ES-I3 (cell line): ENCODE measurements around the gene TUBB2A.

Source experiments
- H3K36me3 ChIP-seq: 2 replicates; pipeline ENCODE4 v1.6.1; 2013; ENCODE audit warnings: mild to moderate bottlenecking, low read length, control low read depth, moderate library complexity; ENCODE audit not compliant: insufficient read depth
- H3K4me1 ChIP-seq: 2 replicates; pipeline ENCODE4 v1.6.1; 2013; ENCODE audit warnings: mild to moderate bottlenecking, control low read depth, low read length; ENCODE audit not compliant: insufficient read depth
- H3K9ac ChIP-seq: 2 replicates; pipeline ENCODE4 v1.6.1; 2013; ENCODE audit warnings: low read depth, mild to moderate bottlenecking, low read length, moderate library complexity
- H3K9me3 ChIP-seq: 2 replicates; pipeline ENCODE4 v1.6.1; 2013; ENCODE audit warnings: mild to moderate bottlenecking, low read length, moderate library complexity; ENCODE audit not compliant: control insufficient read depth, insufficient read depth

TUBB2A gene

DNA sequence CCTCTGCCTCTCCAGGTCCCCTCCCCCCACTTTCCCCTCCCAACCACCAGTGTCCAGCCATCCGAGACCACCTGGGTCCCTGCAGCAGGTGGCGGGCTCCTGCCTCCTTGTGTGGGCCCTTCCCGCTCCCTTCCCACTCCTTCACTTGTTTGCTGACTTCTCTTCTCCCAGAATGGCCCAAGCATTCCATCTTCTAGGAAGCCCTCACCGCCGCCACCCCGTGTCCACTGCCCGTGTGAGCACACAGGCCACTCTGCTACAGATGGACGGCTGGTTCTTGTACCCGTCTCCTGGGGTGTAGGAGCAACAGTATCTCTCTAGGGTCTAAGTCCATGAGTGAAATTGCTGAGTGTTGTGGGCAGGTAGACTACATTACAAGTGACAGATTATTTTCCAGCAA is 23.8 kb downstream of the TUBB2A start:
- Histone ChIP-seq H3K4me1 (no peaks in the 10 kb centered on the region), H3K36me3 (peaks cover 29% of the 10 kb centered on the region), H3K9ac (no peak overlapping the region), H3K9me3 (no peaks in the 10 kb centered on the region)

DNA sequence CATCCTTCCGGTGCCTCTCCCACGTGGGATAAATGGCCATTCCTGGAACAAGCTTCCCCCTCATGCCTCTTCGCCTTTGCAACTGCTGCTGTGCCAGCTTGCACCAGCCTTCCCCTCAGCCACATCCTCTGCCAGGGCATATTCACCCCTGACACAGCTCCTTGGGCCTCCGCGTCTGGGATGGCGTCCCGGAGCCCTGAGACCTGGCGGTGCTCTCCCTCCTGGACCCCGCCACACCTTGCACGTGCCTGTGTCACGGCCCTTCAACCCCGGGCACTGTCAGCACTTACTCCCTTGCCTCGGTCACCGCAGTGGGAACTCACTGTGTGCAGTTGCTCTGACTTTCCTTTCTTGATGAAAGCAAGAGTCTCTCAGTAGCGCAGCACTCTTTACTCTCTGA is 25.6 kb downstream of the TUBB2A start:
- no peaks in the 10 kb centered on the region for H3K9me3 ChIP-seq
- H3K36me3 ChIP-seq = peaks cover 22% of the 10 kb centered on the region
- no peak overlapping the region for H3K9ac ChIP-seq
- no peaks in the 10 kb centered on the region for H3K4me1 ChIP-seq

DNA sequence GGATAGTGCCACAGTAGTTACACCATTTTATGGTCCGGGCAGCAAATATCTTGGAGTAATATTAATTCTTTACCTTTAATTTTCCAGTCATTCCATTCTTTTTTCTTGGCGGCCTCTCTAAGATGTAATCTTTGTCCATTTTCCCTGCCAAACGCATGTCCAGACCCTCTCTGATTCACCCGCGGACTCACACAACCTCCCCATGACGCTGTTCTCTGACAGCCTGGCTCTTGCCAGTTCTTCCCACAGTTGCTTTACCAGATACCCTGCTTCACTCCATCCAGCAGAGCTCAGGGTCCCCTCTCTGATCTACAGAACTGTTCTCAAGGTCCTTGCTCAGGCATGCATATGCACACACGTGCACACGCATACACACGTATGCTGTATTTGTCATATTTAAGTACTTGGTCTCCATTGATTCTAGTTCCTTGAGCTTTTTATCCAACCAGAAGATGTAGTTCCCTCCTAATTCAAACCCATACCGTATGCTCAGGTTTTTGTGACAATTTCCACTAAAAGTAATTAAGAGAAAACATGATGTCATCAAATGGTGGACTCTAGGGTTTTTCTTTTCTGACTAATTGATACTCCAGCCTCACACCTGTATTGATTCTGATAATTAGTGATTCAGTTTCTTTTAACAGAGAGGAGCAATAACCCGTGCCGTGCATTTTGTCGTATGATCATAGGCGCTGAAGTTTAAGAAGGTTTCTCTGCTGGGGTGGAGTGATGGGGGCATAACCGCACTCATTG is 28.8 kb downstream of the TUBB2A start:
- Histone ChIP-seq H3K4me1 (0 out of 2 replicates have a peak, but pooled peaks cover 4% of the 10 kb centered on the region), H3K9me3 (no peaks in the 10 kb centered on the region), H3K9ac (no peak overlapping the region), H3K36me3 (peaks cover 21% of the 10 kb centered on the region)

DNA sequence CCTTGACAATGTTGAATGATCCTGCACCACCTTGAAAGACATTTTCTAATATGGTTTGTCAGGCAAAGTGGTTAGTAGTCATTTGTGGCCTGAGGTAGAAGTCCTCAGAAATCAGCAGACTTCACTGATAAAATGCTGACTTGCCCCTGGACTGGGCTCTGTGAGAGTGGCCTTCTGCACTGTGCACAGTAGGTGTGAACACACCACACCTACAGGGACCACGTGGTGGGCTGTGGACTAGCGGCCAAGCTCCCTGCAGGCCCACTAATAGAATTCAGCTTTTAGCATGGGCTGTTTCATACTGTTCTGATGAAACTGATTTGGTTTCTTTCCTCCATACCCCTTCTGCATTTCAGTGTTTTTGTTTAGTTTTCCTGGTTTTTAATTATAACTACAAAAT is 31.5 kb downstream of the TUBB2A start:
- H3K9ac ChIP-seq = no peak overlapping the region
- peaks cover 14% of the 10 kb centered on the region for H3K36me3 ChIP-seq
- H3K4me1 ChIP-seq = 0 out of 2 replicates have a peak, but pooled peaks cover 4% of the 10 kb centered on the region
- no peaks in the 10 kb centered on the region for H3K9me3 ChIP-seq

DNA sequence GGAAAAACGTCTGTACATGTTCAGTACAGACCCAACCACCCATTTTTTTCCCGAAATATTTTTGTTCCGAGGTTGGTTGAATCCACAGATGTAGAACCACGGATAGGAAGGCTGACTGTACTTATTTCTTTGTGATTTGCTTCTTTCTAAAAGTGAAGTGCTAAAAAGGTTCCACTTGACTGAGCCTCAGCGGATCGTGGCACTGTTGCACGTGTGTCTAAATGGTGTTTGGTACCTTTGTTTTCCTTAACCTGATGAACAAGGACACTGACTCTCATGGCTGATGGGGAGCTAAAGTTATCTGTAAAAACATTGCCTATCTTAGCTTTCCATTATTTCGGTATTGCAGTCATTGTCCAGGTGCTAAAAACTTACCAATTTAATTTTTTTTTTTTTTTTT is 32.7 kb downstream of the TUBB2A start:
- no peak overlapping the region for H3K9ac ChIP-seq

DNA sequence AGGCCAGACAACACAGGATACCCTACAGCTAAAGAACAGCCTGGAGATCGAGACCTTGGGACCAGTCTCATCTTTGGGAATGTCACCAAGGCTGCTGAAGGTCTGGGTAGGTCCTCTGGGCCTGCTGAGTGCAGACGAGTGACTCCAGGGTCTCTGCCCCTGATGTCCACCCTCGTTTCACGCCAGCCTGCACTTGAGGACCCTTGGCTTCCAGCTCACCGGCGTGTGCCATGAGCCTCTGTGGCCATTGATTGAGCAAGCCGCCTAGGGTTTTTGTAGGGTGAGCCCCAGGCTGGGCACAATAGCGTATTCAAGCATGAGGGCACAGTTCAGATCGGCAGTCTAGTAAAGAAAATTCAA is 34.5 kb downstream of the TUBB2A start:
- H3K4me1 ChIP-seq = 0 out of 2 replicates have a peak, but pooled peaks cover 4% of the 10 kb centered on the region
- no peaks in the 10 kb centered on the region for H3K9me3 ChIP-seq
- H3K9ac ChIP-seq = no peak overlapping the region
- no peaks in the 10 kb centered on the region for H3K36me3 ChIP-seq

More for the DNA sequence above, 32.7 kb downstream of the TUBB2A start:
- peaks cover 9% of the 10 kb centered on the region for H3K36me3 ChIP-seq
- H3K4me1 ChIP-seq = 0 out of 2 replicates have a peak, but pooled peaks cover 4% of the 10 kb centered on the region
- H3K9me3 ChIP-seq = no peaks in the 10 kb centered on the region

DNA sequence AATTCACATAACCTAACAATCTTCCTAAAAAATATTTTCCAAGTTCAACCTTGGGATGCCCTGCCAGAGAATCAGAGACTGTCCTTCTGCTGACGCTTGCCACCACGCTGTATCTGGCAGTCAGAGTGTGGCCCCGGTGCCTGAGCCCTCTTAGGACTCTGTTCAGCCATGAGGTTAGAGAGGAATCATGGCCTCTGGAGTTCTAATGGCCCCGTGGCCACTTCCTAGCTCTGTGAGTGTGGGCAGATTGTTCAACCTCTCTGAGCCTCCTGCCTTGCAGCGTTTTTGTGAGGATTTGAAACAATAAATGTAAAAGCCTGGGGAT is 36.6 kb downstream of the TUBB2A start:
- H3K4me1 ChIP-seq = 0 out of 2 replicates have a peak, but pooled peaks cover under 1% of the 10 kb centered on the region
- no peak overlapping the region for H3K9ac ChIP-seq
- no peaks in the 10 kb centered on the region for H3K9me3 ChIP-seq
- H3K36me3 ChIP-seq = no peaks in the 10 kb centered on the region

DNA sequence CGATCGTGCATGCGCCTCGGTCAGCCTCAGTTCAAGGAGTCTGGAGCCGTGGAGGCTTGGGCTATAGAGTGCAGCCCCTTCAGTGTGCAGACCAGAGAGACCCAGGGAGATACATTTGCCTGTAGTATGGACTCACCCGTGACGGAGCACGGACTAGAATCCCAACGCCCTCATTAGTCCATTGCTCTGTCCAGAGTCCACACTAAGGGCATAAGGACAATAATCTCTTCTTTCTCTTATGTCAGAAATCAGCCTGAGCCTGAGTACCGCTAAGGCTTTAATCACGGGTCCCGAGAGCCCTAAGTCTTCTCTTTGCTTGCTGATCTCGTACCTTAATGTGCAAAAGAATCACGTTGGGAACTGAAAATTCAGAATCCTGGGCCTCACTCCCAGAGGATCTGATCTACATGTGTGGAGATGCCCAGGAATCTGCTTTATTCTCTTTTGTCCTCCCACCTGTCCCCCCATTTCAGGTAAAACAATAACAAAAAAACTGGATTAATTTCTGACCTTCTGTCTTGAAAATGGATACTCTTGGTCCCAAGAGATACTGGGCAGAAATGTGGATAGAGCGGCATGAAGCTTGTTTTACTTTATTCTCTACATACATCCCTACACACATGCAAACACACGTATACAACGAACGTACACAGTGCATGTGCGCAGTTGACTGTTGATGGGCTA is 38.2 kb downstream of the TUBB2A start:
- H3K9ac ChIP-seq = peak overlapping the region; percentile 96
- no peaks in the 10 kb centered on the region for H3K36me3 ChIP-seq
- no peaks in the 10 kb centered on the region for H3K4me1 ChIP-seq
- H3K9me3 ChIP-seq = no peaks in the 10 kb centered on the region

DNA sequence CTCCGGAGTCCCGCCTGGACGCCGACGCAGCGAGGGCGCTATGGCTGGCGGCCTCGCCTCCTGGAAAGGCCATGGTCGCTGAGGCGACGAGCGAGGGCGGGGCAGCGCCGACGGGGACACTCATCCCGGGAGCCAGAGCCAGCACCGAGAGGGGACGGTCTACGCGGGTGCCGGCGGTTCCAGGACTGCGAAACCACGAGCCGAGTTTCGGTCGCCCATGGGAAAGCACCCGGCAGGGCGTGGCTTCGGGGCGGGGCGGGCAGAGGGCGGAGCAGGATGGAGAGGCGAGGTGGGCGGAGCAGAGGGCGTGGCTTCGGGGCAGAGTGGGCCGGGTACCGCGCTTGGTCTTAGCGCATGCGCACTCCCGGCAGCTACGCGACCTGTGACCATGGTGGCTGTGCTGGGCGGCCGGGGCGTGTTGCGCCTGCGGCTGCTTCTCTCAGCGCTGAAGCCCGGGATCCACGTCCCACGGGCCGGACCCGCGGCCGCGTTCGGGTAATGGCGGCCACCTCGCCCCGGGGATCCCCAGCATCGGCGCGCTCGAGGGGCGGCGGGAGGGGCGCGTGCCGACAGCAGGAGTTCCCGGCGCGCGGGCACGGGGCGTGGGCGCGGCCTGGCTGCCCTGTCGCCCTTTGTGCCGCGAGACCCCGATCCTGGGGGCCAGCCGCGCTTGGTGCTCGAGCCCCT is 38.8 kb downstream of the TUBB2A start, which contains the start of gene BPHL:
TSS of gene BPHL (plus strand) at position 359 of the 687 bp plus-strand sequence. CDS start at position 389, 30 bp downstream.
- Histone ChIP-seq H3K9me3 (no peaks in the 10 kb centered on the region), H3K36me3 (no peaks in the 10 kb centered on the region), H3K9ac (peak within 1 kb of the TSS; percentile 96), H3K4me1 (no peaks in the 10 kb centered on the region)

DNA sequence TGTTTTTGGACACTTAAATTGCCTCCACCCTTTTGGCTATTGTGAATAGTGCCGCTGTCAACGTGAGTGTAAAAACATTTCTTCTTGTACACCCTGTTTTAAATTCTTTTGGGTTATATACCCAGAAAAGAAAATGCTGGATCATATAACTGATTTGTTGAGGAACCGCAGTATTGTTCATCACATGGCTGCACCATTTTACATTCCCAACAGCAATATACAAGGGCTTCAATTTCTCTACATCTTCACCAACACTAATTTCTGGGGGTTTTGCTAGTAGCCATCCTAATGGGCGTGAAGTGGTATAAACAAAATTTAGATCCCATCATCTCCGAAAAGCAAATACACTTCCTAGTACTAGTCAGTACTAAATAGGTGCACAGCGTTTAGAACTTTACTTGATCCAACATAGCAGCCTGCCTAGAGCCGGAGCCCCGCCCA is 39.4 kb downstream of the TUBB2A start:
- Histone ChIP-seq H3K36me3 (0 out of 2 replicates have a peak, but pooled peaks cover 1% of the 10 kb centered on the region), H3K4me1 (no peaks in the 10 kb centered on the region), H3K9ac (peak overlapping the region; percentile 96), H3K9me3 (no peaks in the 10 kb centered on the region)

DNA sequence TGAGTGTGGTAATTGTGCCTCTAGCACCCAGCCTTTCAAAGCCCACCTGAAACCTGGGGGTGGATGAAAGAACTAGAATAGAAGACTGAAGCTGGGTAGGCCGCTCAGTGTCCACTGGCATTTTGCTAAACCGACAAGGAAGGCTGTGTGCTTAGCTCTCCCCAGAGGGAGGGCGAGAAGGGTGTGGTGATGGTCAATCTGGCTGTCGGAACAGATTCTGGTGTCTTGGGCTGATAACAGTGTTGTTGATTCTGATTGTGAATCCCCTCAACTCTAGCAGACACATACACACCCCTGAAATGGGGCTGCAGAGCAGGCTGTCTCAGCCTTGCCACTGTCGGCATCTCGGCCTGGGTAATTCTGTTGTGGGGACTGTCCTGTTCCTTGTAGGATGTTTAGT is 43.0 kb downstream of the TUBB2A start:
- no peaks in the 10 kb centered on the region for H3K9me3 ChIP-seq
- H3K4me1 ChIP-seq = no peaks in the 10 kb centered on the region
- H3K9ac ChIP-seq = no peak overlapping the region
- H3K36me3 ChIP-seq = 0 out of 2 replicates have a peak, but pooled peaks cover 8% of the 10 kb centered on the region

DNA sequence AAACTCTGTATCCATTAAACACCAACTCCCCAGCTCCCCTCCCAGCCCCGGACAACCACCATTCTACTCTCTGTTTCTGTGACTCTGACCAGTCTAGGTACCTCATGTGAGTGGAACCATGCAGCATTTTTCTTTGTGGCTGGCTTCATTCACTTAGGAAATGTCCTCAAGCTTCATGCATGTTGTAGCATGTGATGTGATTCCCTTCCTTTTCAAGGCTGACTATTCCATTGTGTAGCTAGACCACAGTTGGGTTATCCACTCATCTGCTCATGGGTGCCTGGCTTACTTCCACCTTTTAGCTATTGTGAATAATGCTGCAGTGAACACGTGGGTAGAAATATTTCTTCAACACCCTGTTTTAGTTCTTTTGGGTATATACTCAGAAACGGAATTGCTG is 47.6 kb downstream of the TUBB2A start:
- Histone ChIP-seq H3K4me1 (no peaks in the 10 kb centered on the region), H3K9ac (no peak overlapping the region), H3K9me3 (no peaks in the 10 kb centered on the region), H3K36me3 (0 out of 2 replicates have a peak, but pooled peaks cover 9% of the 10 kb centered on the region)

DNA sequence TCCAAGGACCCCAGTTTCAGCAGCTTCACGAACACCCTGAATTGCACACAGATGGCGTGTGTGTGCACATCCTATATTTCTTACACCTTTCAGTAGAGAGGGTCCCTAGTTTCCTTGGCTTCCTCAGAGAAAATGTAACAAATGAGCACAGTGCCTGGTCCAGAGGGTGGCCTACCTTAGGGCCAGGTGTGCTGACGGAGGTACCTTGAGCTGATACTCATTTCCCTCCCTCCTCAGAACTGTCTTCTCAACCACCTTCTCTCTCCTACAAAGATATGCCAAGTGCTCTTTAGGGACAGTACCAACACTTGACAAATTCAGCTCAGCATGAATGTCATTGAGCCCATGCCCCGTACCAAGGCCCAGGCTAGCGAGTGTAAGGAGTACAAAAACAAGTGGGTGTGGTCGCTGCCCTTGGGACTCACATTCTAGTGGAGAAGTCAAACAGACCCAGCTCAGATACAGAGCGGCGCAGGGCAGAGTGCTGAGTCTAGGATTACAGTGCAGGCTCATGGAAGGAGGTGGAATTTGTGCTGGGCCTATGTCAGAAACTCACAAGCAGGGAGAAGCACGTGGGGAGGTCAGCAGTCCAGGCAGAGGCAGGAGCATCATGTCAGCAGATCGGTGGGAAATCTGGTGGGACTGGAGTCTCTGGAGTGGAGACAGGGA is 48.5 kb downstream of the TUBB2A start:
- H3K9ac ChIP-seq = no peak overlapping the region

More for the DNA sequence above, 48.5 kb downstream of the TUBB2A start:
- no peaks in the 10 kb centered on the region for H3K9me3 ChIP-seq
- no peaks in the 10 kb centered on the region for H3K4me1 ChIP-seq
- H3K36me3 ChIP-seq = 0 out of 2 replicates have a peak, but pooled peaks cover 9% of the 10 kb centered on the region
